Measurements from ENCODE around the gene APIP. TPM values are rescaled to one million over a fixed set of nuclear protein-coding genes. Genes with fewer than 3 reads are reported as not detected.

APIP gene
- total RNA-seq, 1 donor from 2014 or later, result 16.5 TPM

- DNase-seq (ENCODE audit: low read depth), result no peak
- Histone ChIP-seq H3K27me3 (ENCODE audit: control insufficient read depth, insufficient read depth, low read length) (no peaks in the 10 kb centered on the region), H3K4me3 (ENCODE audit: low read depth, low read length) (no peak overlapping the region), H3K36me3 (ENCODE audit: control insufficient read depth, insufficient read depth, low read length) (no peaks in the 10 kb centered on the region)
- TF ChIP-seq, protein P1, sequence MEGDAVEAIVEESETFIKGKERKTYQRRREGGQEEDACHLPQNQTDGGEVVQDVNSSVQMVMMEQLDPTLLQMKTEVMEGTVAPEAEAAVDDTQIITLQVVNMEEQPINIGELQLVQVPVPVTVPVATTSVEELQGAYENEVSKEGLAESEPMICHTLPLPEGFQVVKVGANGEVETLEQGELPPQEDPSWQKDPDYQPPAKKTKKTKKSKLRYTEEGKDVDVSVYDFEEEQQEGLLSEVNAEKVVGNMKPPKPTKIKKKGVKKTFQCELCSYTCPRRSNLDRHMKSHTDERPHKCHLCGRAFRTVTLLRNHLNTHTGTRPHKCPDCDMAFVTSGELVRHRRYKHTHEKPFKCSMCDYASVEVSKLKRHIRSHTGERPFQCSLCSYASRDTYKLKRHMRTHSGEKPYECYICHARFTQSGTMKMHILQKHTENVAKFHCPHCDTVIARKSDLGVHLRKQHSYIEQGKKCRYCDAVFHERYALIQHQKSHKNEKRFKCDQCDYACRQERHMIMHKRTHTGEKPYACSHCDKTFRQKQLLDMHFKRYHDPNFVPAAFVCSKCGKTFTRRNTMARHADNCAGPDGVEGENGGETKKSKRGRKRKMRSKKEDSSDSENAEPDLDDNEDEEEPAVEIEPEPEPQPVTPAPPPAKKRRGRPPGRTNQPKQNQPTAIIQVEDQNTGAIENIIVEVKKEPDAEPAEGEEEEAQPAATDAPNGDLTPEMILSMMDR (IDR thresholded peaks at IDR 0.05; ENCODE audit: insufficient read depth, low read length, poor library complexity, severe bottlenecking), result no peak
Measured at GRCh38 chr11:34855021-34855753, 61.0 kb downstream of the APIP start.

GRCh38 chr11:34851916-34852315 is 64.3 kb downstream of the APIP start:
- no peak overlapping the region for H3K4me3 ChIP-seq (ENCODE audit: low read depth, low read length)
- H3K36me3 ChIP-seq (ENCODE audit: control insufficient read depth, insufficient read depth, low read length), result no peaks in the 10 kb centered on the region
- TF ChIP-seq, protein P1 (IDR thresholded peaks at IDR 0.05; ENCODE audit: insufficient read depth, low read length, poor library complexity, severe bottlenecking), result no peak
- no peaks in the 10 kb centered on the region for H3K27me3 ChIP-seq (ENCODE audit: control insufficient read depth, insufficient read depth, low read length)
- no peak for DNase-seq (ENCODE audit: low read depth)

DNA sequence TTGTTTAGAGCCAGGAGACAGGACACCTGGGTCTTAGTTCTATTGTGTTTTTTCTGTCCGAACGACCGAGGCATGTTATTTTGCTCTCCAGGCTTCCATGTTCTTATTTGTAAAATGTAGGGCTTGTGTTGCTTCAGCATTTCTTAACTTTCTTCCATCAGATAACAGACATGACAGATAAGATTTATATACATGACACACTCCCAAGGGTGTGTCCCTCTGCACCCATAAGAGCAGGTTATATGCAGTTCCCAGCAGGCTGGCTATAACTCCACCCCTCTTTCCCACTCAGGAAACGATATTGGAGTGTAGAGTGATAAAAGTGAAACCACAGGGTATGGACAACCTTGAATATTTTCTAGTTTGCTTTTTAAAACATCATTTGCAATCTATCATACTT is 65.8 kb downstream of the APIP start:
- H3K4me3 ChIP-seq (ENCODE audit: low read depth, low read length), result no peak overlapping the region
- no peak for DNase-seq (ENCODE audit: low read depth)
- TF ChIP-seq, protein P1 (IDR thresholded peaks at IDR 0.05; ENCODE audit: insufficient read depth, low read length, poor library complexity, severe bottlenecking), result no peak
- no peaks in the 10 kb centered on the region for H3K27me3 ChIP-seq (ENCODE audit: control insufficient read depth, insufficient read depth, low read length)
- no peaks in the 10 kb centered on the region for H3K36me3 ChIP-seq (ENCODE audit: control insufficient read depth, insufficient read depth, low read length)

DNA sequence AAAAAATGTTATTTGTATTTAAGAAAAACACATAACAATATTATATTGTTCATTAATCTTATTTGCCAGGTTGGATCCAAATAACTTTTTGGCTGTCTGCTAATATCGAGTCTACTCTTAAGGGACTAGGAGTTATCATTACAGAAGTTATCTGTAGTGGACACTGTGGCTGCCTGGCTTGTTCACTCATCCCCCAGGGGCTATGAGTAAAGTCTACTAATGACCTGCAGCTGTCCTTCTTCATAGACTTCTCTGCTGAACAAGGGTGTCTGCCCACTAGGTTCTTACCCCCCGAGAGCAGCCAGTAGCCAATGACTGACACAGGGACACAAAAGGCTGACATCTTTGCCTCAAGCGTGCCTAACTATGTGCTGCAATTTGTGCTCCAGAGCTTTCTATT is 69.7 kb downstream of the APIP start:
- TF ChIP-seq, protein P1 (IDR thresholded peaks at IDR 0.05; ENCODE audit: insufficient read depth, low read length, poor library complexity, severe bottlenecking), result no peak
- DNase-seq (ENCODE audit: low read depth), result no peak
- Histone ChIP-seq H3K4me3 (ENCODE audit: low read depth, low read length) (no peak overlapping the region), H3K27me3 (ENCODE audit: control insufficient read depth, insufficient read depth, low read length) (no peaks in the 10 kb centered on the region), H3K36me3 (ENCODE audit: control insufficient read depth, insufficient read depth, low read length) (no peaks in the 10 kb centered on the region)

- no peaks in the 10 kb centered on the region for H3K27me3 ChIP-seq (ENCODE audit: control insufficient read depth, insufficient read depth, low read length)
- no peak for DNase-seq (ENCODE audit: low read depth)
- no peaks in the 10 kb centered on the region for H3K36me3 ChIP-seq (ENCODE audit: control insufficient read depth, insufficient read depth, low read length)
- no peak overlapping the region for H3K4me3 ChIP-seq (ENCODE audit: low read depth, low read length)
- TF ChIP-seq, protein P1 (IDR thresholded peaks at IDR 0.05; ENCODE audit: insufficient read depth, low read length, poor library complexity, severe bottlenecking), result no peak
Measured at GRCh38 chr11:34844463-34845112, 71.6 kb downstream of the APIP start.

All from kidney epithelial cell (primary cell).